ENCODE results near the gene NUP188. TPM values are rescaled to one million over a fixed set of nuclear protein-coding genes. Genes with fewer than 3 reads are reported as not detected.

The NUP188 gene
- total and polyA plus RNA-seq, 2 of the 13 experiments (the other 11 are each of a cell fraction or from before 2014, with no cell fraction given) = 28.0 to 38.5 TPM

DNA sequence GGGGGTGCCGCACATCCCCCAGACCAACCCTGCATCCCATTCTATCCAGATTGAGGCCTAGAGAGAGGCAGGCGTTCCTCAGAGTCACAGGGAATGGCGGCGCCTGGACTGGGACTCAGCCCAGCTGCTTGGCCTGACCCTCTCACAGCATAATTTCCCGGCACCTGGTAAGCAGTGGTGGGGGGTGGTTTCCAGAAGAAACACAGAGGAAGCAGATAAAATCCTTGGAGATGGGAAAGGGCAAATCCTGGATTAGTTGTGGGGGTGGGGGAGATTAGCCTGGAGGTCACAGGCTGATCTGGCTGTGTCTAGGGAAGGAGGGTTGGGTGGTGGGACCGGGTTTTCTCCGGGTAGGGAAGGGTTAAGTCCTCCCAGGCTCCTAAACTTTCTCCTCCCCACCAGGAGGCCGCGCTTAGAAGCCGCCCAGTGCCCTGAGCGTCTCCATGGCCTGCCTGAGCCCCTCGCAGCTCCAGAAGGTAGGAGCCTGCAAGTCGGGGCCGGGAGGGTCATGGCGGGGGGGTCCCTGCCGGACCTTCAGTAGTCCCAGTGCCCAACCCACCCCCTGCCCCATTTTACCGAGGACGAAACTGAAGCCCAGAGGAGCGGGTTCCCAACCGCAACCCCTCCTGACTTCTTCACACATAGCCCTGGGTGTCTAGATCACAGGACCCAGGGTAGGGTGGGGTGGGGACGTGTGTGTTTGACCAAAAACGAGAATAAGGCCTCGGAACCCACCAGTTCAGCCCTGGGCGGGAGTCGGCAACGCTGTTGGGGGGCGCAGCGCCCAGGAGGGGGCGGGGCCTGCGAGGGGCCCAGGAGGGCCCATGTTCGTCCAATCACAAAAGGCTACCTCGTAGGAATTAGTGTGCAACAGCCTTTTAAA, 25.4 kb upstream of the NUP188 start:
- Histone ChIP-seq H3K27me3 (ENCODE audit: control insufficient read depth in 1 of 2, insufficient read depth in 2 of 2, low read length in 2 of 2) (no peaks in the 10 kb centered on the region), H3K9me3 (ENCODE audit: low read length) (no peaks in the 10 kb centered on the region), H3K4me3 (replicated peaks in 1 of 3; ENCODE audit: insufficient read depth in 1 of 3, low read depth in 2 of 3, low read length in 3 of 3) (peak overlapping the region; percentile 75 to 94 (median 78)), H3K4me2 (ENCODE audit: low read depth, low read length) (peak overlapping the region; percentile 81), H4K20me1 (ENCODE audit: insufficient read depth, low read length) (no peaks in the 10 kb centered on the region), H3K36me3 (replicated peaks in 1 of 2; ENCODE audit: control insufficient read depth in 1 of 2, insufficient read depth in 2 of 2, low read length in 2 of 2) (no peaks in the 10 kb centered on the region; a peak in 2 of 5 replicates), H3K79me2 (ENCODE audit: insufficient read depth, low read length) (peaks cover 5% of the 10 kb centered on the region), H2AFZ (ENCODE audit: low read length) (no peak overlapping the region), H3K9ac (ENCODE audit: insufficient read depth, low read depth, low read length) (peak overlapping the region; percentile 78), H3K27ac (ENCODE audit: extremely low read length, insufficient read depth, low read length) (peak overlapping the region; percentile 79), H3K4me1 (ENCODE audit: insufficient read depth, low read length) (peaks cover 62% of the 10 kb centered on the region)
- DNase-seq (ENCODE audit: low spot score) (peak; percentile 62), ATAC-seq (peak; percentile 72), FAIRE-seq (no peak)
- in situ Hi-C loops (cut with HindIII; ENCODE audit: extremely low pct_ligation_motif_present, low pct_unique_long_range_greater_than_20kb) = loop anchor here (5.0 kb wide), 1 partner anchor 40 kb away; the partner anchor contains the start of genes KYAT1 and LRRC8A
- POLR2A ChIA-PET = interaction anchor here (0.9 to 3.9 kb wide), 9 partner anchors 10 to 286 kb away, joined by 3 to 25 read pairs (median 6); partner anchors contain the start of genes ENDOG, KYAT1 and LRRC8A
- CTCF ChIA-PET (ENCODE audit: low intra/inter-chr PET ratio, low total read pairs) = no interaction called here
- 12% methylated on average over 17 of the region's 32 CpGs for WGBS (ENCODE audit: low lambda C conversion rate)
- BruUV-seq (replicated peaks) = TSS peak; percentile 65
- intact Hi-C loops (cut with micrococcal nuclease; ENCODE audit: unreplicated experiment) = no loop called here
- no peak for TF ChIP-seq CHD2 (IDR thresholded peaks at IDR 0.05; ENCODE audit: low read depth, low read length)
- TF ChIP-seq SP140L (CRISPR knock-in tag; IDR thresholded peaks at IDR 0.05; ENCODE audit: borderline replicate concordance) = no peak
- no peak for TF ChIP-seq TCF7L2 (IDR thresholded peaks at IDR 0.05; ENCODE audit: low read depth, low read length)
- TF ChIP-seq, protein P1, sequence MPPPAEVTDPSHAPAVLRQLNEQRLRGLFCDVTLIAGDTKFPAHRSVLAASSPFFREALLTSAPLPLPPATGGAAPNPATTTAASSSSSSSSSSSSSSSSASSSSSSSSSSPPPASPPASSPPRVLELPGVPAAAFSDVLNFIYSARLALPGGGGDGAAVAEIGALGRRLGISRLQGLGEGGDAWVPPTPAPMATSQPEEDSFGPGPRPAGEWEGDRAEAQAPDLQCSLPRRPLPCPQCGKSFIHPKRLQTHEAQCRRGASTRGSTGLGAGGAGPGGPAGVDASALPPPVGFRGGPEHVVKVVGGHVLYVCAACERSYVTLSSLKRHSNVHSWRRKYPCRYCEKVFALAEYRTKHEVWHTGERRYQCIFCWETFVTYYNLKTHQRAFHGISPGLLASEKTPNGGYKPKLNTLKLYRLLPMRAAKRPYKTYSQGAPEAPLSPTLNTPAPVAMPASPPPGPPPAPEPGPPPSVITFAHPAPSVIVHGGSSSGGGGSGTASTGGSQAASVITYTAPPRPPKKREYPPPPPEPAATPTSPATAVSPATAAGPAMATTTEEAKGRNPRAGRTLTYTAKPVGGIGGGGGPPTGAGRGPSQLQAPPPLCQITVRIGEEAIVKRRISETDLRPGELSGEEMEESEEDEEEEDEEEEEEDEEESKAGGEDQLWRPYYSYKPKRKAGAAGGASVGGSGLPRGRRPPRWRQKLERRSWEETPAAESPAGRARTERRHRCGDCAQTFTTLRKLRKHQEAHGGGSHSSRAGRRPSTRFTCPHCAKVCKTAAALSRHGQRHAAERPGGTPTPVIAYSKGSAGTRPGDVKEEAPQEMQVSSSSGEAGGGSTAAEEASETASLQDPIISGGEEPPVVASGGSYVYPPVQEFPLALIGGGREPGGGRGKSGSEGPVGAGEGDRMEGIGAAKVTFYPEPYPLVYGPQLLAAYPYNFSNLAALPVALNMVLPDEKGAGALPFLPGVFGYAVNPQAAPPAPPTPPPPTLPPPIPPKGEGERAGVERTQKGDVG (CRISPR knock-in tag; IDR thresholded peaks at IDR 0.05; ENCODE audit: borderline replicate concordance) = no peak
- TF ChIP-seq IRF2 (CRISPR knock-in tag; IDR thresholded peaks at IDR 0.05) = no peak
- no peak for TF ChIP-seq SP1 (IDR thresholded peaks at IDR 0.05)
- peak; percentile 86 for TF ChIP-seq SP1 (CRISPR knock-in tag; IDR thresholded peaks at IDR 0.05)
- no peak for TF ChIP-seq ZNF562 (CRISPR knock-in tag; IDR thresholded peaks at IDR 0.05; ENCODE audit: borderline replicate concordance)
- TF ChIP-seq ZNF543 (CRISPR knock-in tag; IDR thresholded peaks at IDR 0.05) = peak; percentile 78
- no peak; the same call in 1 of the 2 replicates for TF ChIP-seq NR2F6 (IDR thresholded peaks at IDR 0.05)
- TF ChIP-seq NR2F6 (CRISPR knock-in tag; IDR thresholded peaks at IDR 0.05) = no peak
- TF ChIP-seq, protein P2, sequence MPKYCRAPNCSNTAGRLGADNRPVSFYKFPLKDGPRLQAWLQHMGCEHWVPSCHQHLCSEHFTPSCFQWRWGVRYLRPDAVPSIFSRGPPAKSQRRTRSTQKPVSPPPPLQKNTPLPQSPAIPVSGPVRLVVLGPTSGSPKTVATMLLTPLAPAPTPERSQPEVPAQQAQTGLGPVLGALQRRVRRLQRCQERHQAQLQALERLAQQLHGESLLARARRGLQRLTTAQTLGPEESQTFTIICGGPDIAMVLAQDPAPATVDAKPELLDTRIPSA (CRISPR knock-in tag; IDR thresholded peaks at IDR 0.05; ENCODE audit: borderline replicate concordance) = no peak
- TF ChIP-seq, protein P3, sequence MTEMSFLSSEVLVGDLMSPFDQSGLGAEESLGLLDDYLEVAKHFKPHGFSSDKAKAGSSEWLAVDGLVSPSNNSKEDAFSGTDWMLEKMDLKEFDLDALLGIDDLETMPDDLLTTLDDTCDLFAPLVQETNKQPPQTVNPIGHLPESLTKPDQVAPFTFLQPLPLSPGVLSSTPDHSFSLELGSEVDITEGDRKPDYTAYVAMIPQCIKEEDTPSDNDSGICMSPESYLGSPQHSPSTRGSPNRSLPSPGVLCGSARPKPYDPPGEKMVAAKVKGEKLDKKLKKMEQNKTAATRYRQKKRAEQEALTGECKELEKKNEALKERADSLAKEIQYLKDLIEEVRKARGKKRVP (CRISPR knock-in tag; IDR thresholded peaks at IDR 0.05) = no peak
- TF ChIP-seq DNMT3B (CRISPR knock-in tag; conservative IDR thresholded peaks at IDR 0.05) = no peak
- no peak for TF ChIP-seq FOSL1 (CRISPR knock-in tag; IDR thresholded peaks at IDR 0.05; ENCODE audit: borderline replicate concordance)
- TF ChIP-seq, protein P4, sequence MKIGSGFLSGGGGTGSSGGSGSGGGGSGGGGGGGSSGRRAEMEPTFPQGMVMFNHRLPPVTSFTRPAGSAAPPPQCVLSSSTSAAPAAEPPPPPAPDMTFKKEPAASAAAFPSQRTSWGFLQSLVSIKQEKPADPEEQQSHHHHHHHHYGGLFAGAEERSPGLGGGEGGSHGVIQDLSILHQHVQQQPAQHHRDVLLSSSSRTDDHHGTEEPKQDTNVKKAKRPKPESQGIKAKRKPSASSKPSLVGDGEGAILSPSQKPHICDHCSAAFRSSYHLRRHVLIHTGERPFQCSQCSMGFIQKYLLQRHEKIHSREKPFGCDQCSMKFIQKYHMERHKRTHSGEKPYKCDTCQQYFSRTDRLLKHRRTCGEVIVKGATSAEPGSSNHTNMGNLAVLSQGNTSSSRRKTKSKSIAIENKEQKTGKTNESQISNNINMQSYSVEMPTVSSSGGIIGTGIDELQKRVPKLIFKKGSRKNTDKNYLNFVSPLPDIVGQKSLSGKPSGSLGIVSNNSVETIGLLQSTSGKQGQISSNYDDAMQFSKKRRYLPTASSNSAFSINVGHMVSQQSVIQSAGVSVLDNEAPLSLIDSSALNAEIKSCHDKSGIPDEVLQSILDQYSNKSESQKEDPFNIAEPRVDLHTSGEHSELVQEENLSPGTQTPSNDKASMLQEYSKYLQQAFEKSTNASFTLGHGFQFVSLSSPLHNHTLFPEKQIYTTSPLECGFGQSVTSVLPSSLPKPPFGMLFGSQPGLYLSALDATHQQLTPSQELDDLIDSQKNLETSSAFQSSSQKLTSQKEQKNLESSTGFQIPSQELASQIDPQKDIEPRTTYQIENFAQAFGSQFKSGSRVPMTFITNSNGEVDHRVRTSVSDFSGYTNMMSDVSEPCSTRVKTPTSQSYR (CRISPR knock-in tag; IDR thresholded peaks at IDR 0.05; ENCODE audit: borderline replicate concordance) = no peak

Measured in HepG2 (cell line).